ENCODE data around the gene MACROD2. TPM values are rescaled to one million over a fixed set of nuclear protein-coding genes. Genes with fewer than 3 reads are reported as not detected.

The MACROD2 gene
- total RNA-seq, 1 experiment from 2014 or later, result 1.6 TPM

- Histone ChIP-seq H3K14ac (ENCODE audit: insufficient read depth, low read length) (no peak overlapping the region; the same call in 1 of the 2 replicates), H3K9me3 (ENCODE audit: control insufficient read depth, low read depth, low read length) (no peaks in the 10 kb centered on the region), H3K23ac (ENCODE audit: insufficient read length, low read depth, low read length) (no peak overlapping the region), H4K91ac (ENCODE audit: insufficient read length, low read depth, low read length) (no peak overlapping the region), H3T11ph (ENCODE audit: low read length) (no peak overlapping the region), H2BK20ac (ENCODE audit: low read depth, low read length, poor library complexity, severe bottlenecking) (no peak overlapping the region), H2BK120ac (ENCODE audit: low read depth, low read length, poor library complexity, severe bottlenecking) (no peak overlapping the region), H3K18ac (ENCODE audit: insufficient read length, low read depth, low read length) (no peak overlapping the region), H2AK5ac (ENCODE audit: insufficient read length, low read length) (no peak overlapping the region), H2BK5ac (ENCODE audit: insufficient read length, low read length) (no peak overlapping the region), H4K5ac (ENCODE audit: insufficient read length, low read depth, low read length) (no peak overlapping the region), H3K56ac (ENCODE audit: insufficient read length, low read depth, low read length) (no peak overlapping the region), H3K4me2 (ENCODE audit: insufficient read depth, insufficient read length, low read length) (no peak overlapping the region), H3K79me1 (ENCODE audit: insufficient read depth, low read depth, low read length, poor library complexity, severe bottlenecking) (no peaks in the 10 kb centered on the region), H2BK15ac (ENCODE audit: low read depth, low read length) (no peak overlapping the region), H3K27ac (ENCODE audit: insufficient read length, low read depth, low read length) (no peak overlapping the region), H2BK12ac (ENCODE audit: insufficient read length, low read depth, low read length) (no peak overlapping the region), H3K4ac (ENCODE audit: low read depth, low read length) (no peak overlapping the region), H3K4me1 (ENCODE audit: insufficient read depth, low read length) (peaks cover 4% of the 10 kb centered on the region; the same call in 1 of the 2 replicates), H3K79me2 (ENCODE audit: insufficient read depth, low read length) (no peaks in the 10 kb centered on the region), H3K9ac (ENCODE audit: extremely low read depth, insufficient read length, low read length) (no peak overlapping the region), H3K27me3 (ENCODE audit: insufficient read depth, low read length) (no peaks in the 10 kb centered on the region), H3K23me2 (ENCODE audit: insufficient read length, low read depth, low read length, poor library complexity, severe bottlenecking) (no peaks in the 10 kb centered on the region), H4K8ac (replicated peaks; ENCODE audit: insufficient read length, low read depth, low read length) (no peak overlapping the region), H4K20me1 (ENCODE audit: control insufficient read depth, insufficient read depth, insufficient read length) (no peaks in the 10 kb centered on the region), H2AFZ (ENCODE audit: low read length) (no peak overlapping the region)
- DNase-seq, result no peak
- TF ChIP-seq CTCF (conservative IDR thresholded peaks at IDR 0.05), result no peak
- H3K4me1 Mint-ChIP-seq, result peaks cover 22% of the 10 kb centered on the region in 2 experiments
- no peaks in the 10 kb centered on the region for H3K9me3 Mint-ChIP-seq
- no peaks in the 10 kb centered on the region; a peak in 1 of 7 replicates for H3K36me3 Mint-ChIP-seq (ENCODE audit: insufficient read depth in 1 of 3, low read depth in 3 of 3)
- H3K27ac Mint-ChIP-seq, result no peak overlapping the region
- no peak overlapping the region for H3K4me3 Mint-ChIP-seq
- no peaks in the 10 kb centered on the region for H3K27me3 Mint-ChIP-seq (ENCODE audit: low read depth)
These were observed 1835.9 kb downstream of the MACROD2 start for GRCh38 chr20:15831201-15831600.

All from H9 (cell line).